H1 (cell line): ENCODE measurements around the gene ZNF148. TPM values are rescaled to one million over a fixed set of nuclear protein-coding genes. Genes with fewer than 3 reads are reported as not detected.

Source experiments
- CTCF ChIA-PET: fragments of 300-600 bp; sonication (Branson Sonifier 250); formaldehyde crosslinking; loops from one replicate; lab custom pipeline; 2021; ENCODE audit not compliant: partially characterized antibody; lab: Charles Lee
- POLR2A ChIA-PET: fragments of 300-600 bp; sonication (Branson Sonifier 250); formaldehyde crosslinking; loops from one replicate; lab custom pipeline; 2021; ENCODE audit warnings: inconsistent platforms; ENCODE audit not compliant: partially characterized antibody; lab: Charles Lee
- DNase-seq, 2 experiments: peaks; one replicate each; pipeline versions ENCODE4 v3.0.0 to v3.0.0-alpha.2; 2010 to 2022; ENCODE audit warnings: low spot score in 2 of 2, low read depth in 1 of 2, mixed read lengths in 1 of 2
- FAIRE-seq: peaks from 2 replicates; lab custom pipeline; 2011; peaks lifted over from hg19 to GRCh38; lab: Jason Lieb, UNC
- H2AFZ ChIP-seq: 2 replicates; pipeline ENCODE4 v1.8.1; 2012; ENCODE audit warnings: low read length, inconsistent platforms
- H2AK5ac ChIP-seq: 2 replicates; pipeline ENCODE4 v1.6.1; 2013; ENCODE audit warnings: low read depth, low read length
- H2BK120ac ChIP-seq: replicated peaks from 2 replicates; pipeline ENCODE3; 2013; ENCODE audit warnings: low read depth, low read length, inconsistent platforms
- H2BK12ac ChIP-seq: 2 replicates; pipeline ENCODE4 v1.6.1; 2013; ENCODE audit warnings: low read depth, low read length
- H2BK15ac ChIP-seq: 2 replicates; pipeline ENCODE4 v1.6.1; 2013; ENCODE audit warnings: low read length
- H2BK20ac ChIP-seq: 2 replicates; pipeline ENCODE4 v1.6.1; 2013; ENCODE audit warnings: low read length
- H2BK5ac ChIP-seq: 2 replicates; pipeline ENCODE4 v1.6.1; 2013; ENCODE audit warnings: low read depth, low read length
- H3K14ac ChIP-seq: 2 replicates; pipeline ENCODE4 v1.6.1; 2013; ENCODE audit warnings: inconsistent platforms; ENCODE audit not compliant: insufficient read length
- H3K18ac ChIP-seq: 2 replicates; pipeline ENCODE4 v1.6.1; 2013; ENCODE audit warnings: low read length; ENCODE audit errors: extremely low read depth
- H3K23ac ChIP-seq: 2 replicates; pipeline ENCODE4 v1.6.1; 2013; ENCODE audit warnings: inconsistent platforms; ENCODE audit not compliant: insufficient read length
- H3K23me2 ChIP-seq: 2 replicates; pipeline ENCODE4 v1.6.1; 2013; ENCODE audit warnings: low read depth, low read length
- H3K27ac ChIP-seq: 2 replicates; pipeline ENCODE4 v1.6.1; 2011; ENCODE audit warnings: low read depth, low read length, inconsistent platforms
- H3K27me3 ChIP-seq, 4 experiments: replicated peaks in 1 of 4; 1 replicate in 1 of 4; 2 replicates in 3 of 4; pipeline versions ENCODE4 v1.6.1 to v1.8.1; 2011 to 2013; ENCODE audit warnings: low read length in 3 of 4, mild to moderate bottlenecking in 3 of 4, inconsistent platforms in 2 of 4, mixed read lengths in 2 of 4, moderate library complexity in 1 of 4; ENCODE audit not compliant: control insufficient read depth in 3 of 4, insufficient read depth in 3 of 4; ENCODE audit errors: extremely low read depth in 1 of 4
- H3K36me3 ChIP-seq, 4 experiments: 2 replicates each; pipeline versions ENCODE4 v1.6.1 to v1.8.1; 2011 to 2013; ENCODE audit warnings: mild to moderate bottlenecking in 4 of 4, low read length in 3 of 4, moderate library complexity in 2 of 4, control low read depth in 1 of 4, inconsistent platforms in 1 of 4; ENCODE audit not compliant: insufficient read depth in 4 of 4, control insufficient read depth in 2 of 4
- H3K4ac ChIP-seq: replicated peaks from 2 replicates; pipeline ENCODE3; 2013; ENCODE audit warnings: low read length, low read depth, mixed read lengths, inconsistent platforms; ENCODE audit not compliant: insufficient read length
- H3K4me1 ChIP-seq, 4 experiments: replicated peaks in 1 of 4; 1 replicate in 1 of 4; 2 replicates in 3 of 4; pipeline versions ENCODE4 v1.6.1 to v1.8.1; 2011 to 2013; ENCODE audit warnings: low read length in 3 of 4, inconsistent platforms in 2 of 4, mixed read lengths in 1 of 4; ENCODE audit not compliant: insufficient read depth in 4 of 4, control insufficient read depth in 3 of 4
- H3K4me2 ChIP-seq, 2 experiments: 2 replicates each; pipeline versions ENCODE4 v1.6.1 to v1.8.1; 2011 to 2013; ENCODE audit warnings: low read depth in 2 of 2, low read length in 2 of 2, control low read depth in 1 of 2, inconsistent platforms in 1 of 2, mild to moderate bottlenecking in 1 of 2; ENCODE audit not compliant: insufficient read depth in 1 of 2
- H3K4me3 ChIP-seq, 4 experiments: fragments of 200-600, 300-600 bp in 1 of 4; sonication (generic), shearing (Covaris generic), sonication (Bioruptor Twin) in 1 of 4; 2 replicates each; pipeline versions ENCODE4 v1.5.1 to v1.8.1; 2011 to 2016; ENCODE audit warnings: low read length in 4 of 4, low read depth in 3 of 4, control low read depth in 2 of 4, inconsistent platforms in 2 of 4, mild to moderate bottlenecking in 2 of 4, mixed read lengths in 1 of 4, moderate library complexity in 1 of 4; ENCODE audit not compliant: insufficient read depth in 2 of 4; ENCODE audit errors: extremely low read depth in 1 of 4
- H3K56ac ChIP-seq: replicated peaks from 2 replicates; pipeline ENCODE3; 2013; ENCODE audit warnings: low read depth, mild to moderate bottlenecking, mixed read lengths, low read length, inconsistent platforms; ENCODE audit not compliant: insufficient read length
- H3K79me1 ChIP-seq: 2 replicates; pipeline ENCODE4 v1.6.1; 2013; ENCODE audit warnings: low read depth, low read length, control low read depth
- H3K79me2 ChIP-seq, 2 experiments: 2 replicates each; pipeline versions ENCODE4 v1.6.1 to v1.8.1; 2012 to 2013; ENCODE audit warnings: low read length in 2 of 2, mild to moderate bottlenecking in 2 of 2, inconsistent platforms in 1 of 2; ENCODE audit not compliant: insufficient read depth in 2 of 2, control insufficient read depth in 1 of 2
- H3K9ac ChIP-seq, 4 experiments: replicated peaks in 1 of 4; 1 replicate in 1 of 4; 2 replicates in 3 of 4; pipeline versions ENCODE4 v1.6.1 to v1.8.1; 2011 to 2013; ENCODE audit warnings: low read depth in 3 of 4, low read length in 3 of 4, control low read depth in 2 of 4, mild to moderate bottlenecking in 2 of 4, moderate library complexity in 2 of 4, inconsistent platforms in 1 of 4; ENCODE audit errors: extremely low read depth in 1 of 4
- H3K9me3 ChIP-seq, 2 experiments: 2 replicates each; pipeline versions ENCODE4 v1.6.1 to v1.8.1; 2012 to 2013; ENCODE audit warnings: mild to moderate bottlenecking in 2 of 2, moderate library complexity in 2 of 2, control low read depth in 1 of 2, inconsistent platforms in 1 of 2, low read depth in 1 of 2, low read length in 1 of 2, mixed read lengths in 1 of 2; ENCODE audit not compliant: insufficient read depth in 2 of 2
- H4K20me1 ChIP-seq, 2 experiments: replicated peaks in 1 of 2; 2 replicates each; pipeline versions ENCODE3 to v1.8.1; 2011 to 2013; ENCODE audit warnings: inconsistent platforms in 2 of 2, low read length in 2 of 2, mild to moderate bottlenecking in 1 of 2; ENCODE audit not compliant: insufficient read depth in 2 of 2, control insufficient read depth in 1 of 2
- H4K5ac ChIP-seq: 2 replicates; pipeline ENCODE4 v1.6.1; 2013; ENCODE audit warnings: low read length, low read depth, mixed read lengths, inconsistent platforms; ENCODE audit not compliant: insufficient read length
- H4K8ac ChIP-seq: 2 replicates; pipeline ENCODE4 v1.8.0; 2013; ENCODE audit warnings: mild to moderate bottlenecking, moderate library complexity, low read length, inconsistent platforms; ENCODE audit not compliant: insufficient read depth; ENCODE audit errors: extremely low read depth
- H4K91ac ChIP-seq: replicated peaks from 2 replicates; pipeline ENCODE3; 2013; ENCODE audit warnings: low read length, mixed read lengths, inconsistent platforms; ENCODE audit not compliant: insufficient read length
- ASH2L ChIP-seq: fragments of 200-600, 300-600 bp; sonication (generic); IDR thresholded peaks from one replicate; pipeline ENCODE4 v1.7.1; 2017; ENCODE audit warnings: low read length
- GTF2F1 ChIP-seq: IDR thresholded peaks from 2 replicates; pipeline ENCODE4 v1.6.1; 2012; ENCODE audit warnings: low read depth, low read length, improper control_type of control experiment, borderline replicate concordance
- RAD21 ChIP-seq, 2 experiments: IDR thresholded peaks in 1 of 2; conservative IDR thresholded peaks in 1 of 2; 2 replicates each; pipeline ENCODE4 v1.6.1; 2011; ENCODE audit warnings: low read depth in 2 of 2, low read length in 2 of 2, improper control_type of control experiment in 1 of 2, inconsistent platforms in 1 of 2, mild to moderate bottlenecking in 1 of 2, moderate library complexity in 1 of 2
- RXRA ChIP-seq: IDR thresholded peaks from 2 replicates; pipeline ENCODE4 v1.6.1; 2011; ENCODE audit warnings: low read depth, mild to moderate bottlenecking, low read length, moderate library complexity; ENCODE audit not compliant: insufficient read depth
- SIN3A ChIP-seq, 2 experiments: IDR thresholded peaks in 1 of 2; conservative IDR thresholded peaks in 1 of 2; 2 replicates each; pipeline ENCODE4 v1.6.1; 2011 to 2012; ENCODE audit warnings: low read length in 2 of 2, improper control_type of control experiment in 1 of 2, low read depth in 1 of 2, mild to moderate bottlenecking in 1 of 2
- SP2 ChIP-seq: IDR thresholded peaks from 2 replicates; pipeline ENCODE4 v1.6.1; 2012; ENCODE audit warnings: mild to moderate bottlenecking, low read length, inconsistent platforms
- WGBS, 2 experiments: shearing (Covaris generic) in 1 of 2; methylation state at CpG; one replicate each; pipeline versions ENCODE4 v1.1.6 to v1.1.7; 2013 to 2015; ENCODE audit warnings: low lambda C conversion rate in 2 of 2, mixed read lengths in 2 of 2, inconsistent platforms in 1 of 2, low coverage in 1 of 2, missing lambda C conversion rate in 1 of 2; ENCODE audit not compliant: insufficient replicate concordance in 2 of 2, insufficient coverage in 1 of 2, insufficient read length in 1 of 2; ENCODE audit errors: extremely low coverage in 1 of 2, missing lambda C conversion rate in 1 of 2; 5-methylcytosine and 5-hydroxymethylcytosine counted together
- polyA plus RNA-seq, 7 experiments: library from polyadenylated mRNA; depleted of rRNA in 3 of 7; stranded (reverse) in 5 of 7; unstranded in 2 of 7; fragments of >200 nt in 5 of 7; fragments of 200-250 nt in 2 of 7; gene quantifications; 1 replicate in 5 of 7; 2 replicates in 1 of 7; 4 replicates in 1 of 7; pipeline versions ENCODE4 v1.2.1 to v1.2.3, GENCODE V29; 2011 to 2013; ENCODE audit warnings: missing spikeins in 2 of 7, mixed read lengths in 2 of 7
- total RNA-seq: library from RNA; stranded (reverse); fragmentation: NEBNext Ultra II Directional; extraction: Animal tissue kit (Norgen Biotek cat#: 25700); gene quantifications from 2 replicates; pipeline ENCODE4 v1.2.1, GENCODE V29; 2021
- TF ChIP-seq, protein P1 (sequence below): IDR thresholded peaks from 2 replicates; pipeline ENCODE4 v1.6.1; 2012; ENCODE audit warnings: inconsistent platforms
- TF ChIP-seq, protein P2 (sequence below), 3 experiments: IDR thresholded peaks; 1 replicate in 2 of 3; 2 replicates in 1 of 3; pipeline versions ENCODE4 v1.5.1 to v1.6.1; 2011; ENCODE audit warnings: low read length in 3 of 3, mild to moderate bottlenecking in 3 of 3, inconsistent platforms in 2 of 3, low read depth in 1 of 3, moderate library complexity in 1 of 3; ENCODE audit not compliant: insufficient read depth in 1 of 3; ENCODE audit errors: control extremely low read depth in 1 of 3

Gene ZNF148
- total and polyA plus RNA-seq, 2 of the 8 experiments (the other 6 are each of a cell fraction or from before 2014, with no cell fraction given) = 3.7 to 22.6 TPM

DNA sequence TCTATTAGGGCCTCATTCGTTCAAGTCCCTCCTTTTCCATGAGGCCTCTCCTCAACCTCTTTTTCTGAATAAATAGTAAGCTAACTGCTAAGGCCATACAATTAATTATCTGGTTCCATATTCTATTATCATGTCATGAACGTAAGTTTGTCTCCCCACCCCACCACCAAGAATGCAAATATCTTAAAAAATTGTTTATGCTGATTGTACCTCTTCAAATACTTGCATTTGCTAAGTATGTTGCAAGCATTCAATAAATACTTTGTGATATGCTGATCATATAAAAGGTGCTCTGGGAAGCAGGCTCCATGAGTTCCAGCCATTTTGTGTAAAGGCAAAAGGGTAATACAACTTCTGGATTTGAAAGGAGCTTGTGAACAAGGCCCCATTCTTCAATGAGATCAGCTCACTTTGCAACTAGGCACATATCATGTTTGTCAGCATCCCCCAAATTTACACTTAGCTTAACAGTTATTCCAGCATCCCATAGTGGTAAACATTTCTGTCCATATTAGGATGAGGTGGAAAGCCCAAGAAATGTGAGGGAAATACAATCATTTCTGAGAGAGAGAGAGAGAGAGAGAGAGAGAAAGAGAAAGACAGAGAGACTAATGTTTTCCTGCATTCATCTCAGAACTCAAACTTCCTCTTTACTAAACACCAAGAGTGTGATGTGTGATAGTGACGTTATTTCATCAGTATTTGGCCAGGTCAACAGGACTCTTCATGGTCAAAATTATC lies 195.8 kb downstream of the ZNF148 start:
- Histone ChIP-seq H3K23me2 (no peaks in the 10 kb centered on the region), H3K18ac (no peak overlapping the region), H3K27ac (no peak overlapping the region), H4K91ac (no peak overlapping the region), H3K27me3 (no peaks in the 10 kb centered on the region), H3K56ac (no peak overlapping the region), H4K8ac (no peak overlapping the region), H2BK5ac (no peak overlapping the region), H4K5ac (no peak overlapping the region), H3K9ac (no peak overlapping the region), H3K36me3 (0 out of 8 replicates have a peak, but pooled peaks cover 0 to 2% (median 0%) of the 10 kb centered on the region in 4 experiments), H3K79me1 (no peaks in the 10 kb centered on the region), H3K4me3 (no peak overlapping the region), H4K20me1 (no peaks in the 10 kb centered on the region), H3K9me3 (0 out of 4 replicates have a peak, but pooled peaks cover 0 to 3% of the 10 kb centered on the region in 2 experiments), H3K79me2 (no peaks in the 10 kb centered on the region), H2BK20ac (no peak overlapping the region), H2BK120ac (no peak overlapping the region), H3K4me1 (peaks cover 0 to 8% (median 3%) of the 10 kb centered on the region in 4 experiments; a peak in 4 of 7 replicates), H3K4me2 (no peak overlapping the region), H3K4ac (no peak overlapping the region), H2AK5ac (no peak overlapping the region), H2BK12ac (no peak overlapping the region), H2AFZ (no peak overlapping the region), H3K23ac (no peak overlapping the region), H3K14ac (no peak overlapping the region), H2BK15ac (no peak overlapping the region)
- no peak for FAIRE-seq
- ChIA-PET POLR2A (interaction anchor here (1.2 kb wide), 1 partner anchor 11 kb away, joined by 3 read pairs; no protein-coding TSS in a partner anchor), CTCF (interaction anchor here (0.8 to 2.8 kb wide), 7 partner anchors 13 to 174 kb away, joined by 3 to 11 read pairs (median 3); no protein-coding TSS in a partner anchor)
- 93% methylated on average over 3 of the region's 3 CpGs; no CpG with 5 or more reads in 1 of the 2 experiments for WGBS, 2 experiments
- no peak for DNase-seq
- TF ChIP-seq SIN3A (conservative IDR thresholded peaks at IDR 0.05 in 1 of 2, IDR thresholded peaks at IDR 0.05 in 1 of 2; ENCODE audit: low read depth in 1 of 2, low read length in 2 of 2) = no peak
- TF ChIP-seq, protein P1, sequence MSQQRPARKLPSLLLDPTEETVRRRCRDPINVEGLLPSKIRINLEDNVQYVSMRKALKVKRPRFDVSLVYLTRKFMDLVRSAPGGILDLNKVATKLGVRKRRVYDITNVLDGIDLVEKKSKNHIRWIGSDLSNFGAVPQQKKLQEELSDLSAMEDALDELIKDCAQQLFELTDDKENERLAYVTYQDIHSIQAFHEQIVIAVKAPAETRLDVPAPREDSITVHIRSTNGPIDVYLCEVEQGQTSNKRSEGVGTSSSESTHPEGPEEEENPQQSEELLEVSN = no peak
- no peak for TF ChIP-seq RAD21 (IDR thresholded peaks at IDR 0.05 in 1 of 2, conservative IDR thresholded peaks at IDR 0.05 in 1 of 2; ENCODE audit: low read depth in 2 of 2, low read length in 2 of 2)
- no peak for TF ChIP-seq GTF2F1
- TF ChIP-seq RXRA = no peak
- no peak for TF ChIP-seq SP2
- TF ChIP-seq, protein P2, sequence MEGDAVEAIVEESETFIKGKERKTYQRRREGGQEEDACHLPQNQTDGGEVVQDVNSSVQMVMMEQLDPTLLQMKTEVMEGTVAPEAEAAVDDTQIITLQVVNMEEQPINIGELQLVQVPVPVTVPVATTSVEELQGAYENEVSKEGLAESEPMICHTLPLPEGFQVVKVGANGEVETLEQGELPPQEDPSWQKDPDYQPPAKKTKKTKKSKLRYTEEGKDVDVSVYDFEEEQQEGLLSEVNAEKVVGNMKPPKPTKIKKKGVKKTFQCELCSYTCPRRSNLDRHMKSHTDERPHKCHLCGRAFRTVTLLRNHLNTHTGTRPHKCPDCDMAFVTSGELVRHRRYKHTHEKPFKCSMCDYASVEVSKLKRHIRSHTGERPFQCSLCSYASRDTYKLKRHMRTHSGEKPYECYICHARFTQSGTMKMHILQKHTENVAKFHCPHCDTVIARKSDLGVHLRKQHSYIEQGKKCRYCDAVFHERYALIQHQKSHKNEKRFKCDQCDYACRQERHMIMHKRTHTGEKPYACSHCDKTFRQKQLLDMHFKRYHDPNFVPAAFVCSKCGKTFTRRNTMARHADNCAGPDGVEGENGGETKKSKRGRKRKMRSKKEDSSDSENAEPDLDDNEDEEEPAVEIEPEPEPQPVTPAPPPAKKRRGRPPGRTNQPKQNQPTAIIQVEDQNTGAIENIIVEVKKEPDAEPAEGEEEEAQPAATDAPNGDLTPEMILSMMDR (IDR thresholded peaks at IDR 0.05; ENCODE audit: control extremely low read depth in 1 of 3, insufficient read depth in 1 of 3, low read depth in 1 of 3, low read length in 3 of 3) = no peak
- TF ChIP-seq ASH2L = no peak
